Psoas muscle (tissue), 8 donors: ENCODE data around the gene BMPR1A. TPM values are rescaled to one million over a fixed set of nuclear protein-coding genes. Genes with fewer than 3 reads are reported as not detected.

Experiments
- ATAC-seq, 4 donors: fragments of 200-7000 bp; cut with Tn5 transposase; one replicate each; pipeline ENCODE4 v1.9.1; 2020; ENCODE audit warnings: moderate library complexity in 3 of 4, mild to moderate bottlenecking in 2 of 4
- DNase-seq, 2 donors: peaks; one replicate each; pipeline ENCODE4 v3.0.0-alpha.2; 2020
- H3K27ac ChIP-seq: fragments of 200-600 bp; one replicate; pipeline ENCODE4 v1.8.0; 2022
- H3K27me3 ChIP-seq, 3 donors: fragments of 200-600 bp in 1 of 3; one replicate each; pipeline versions ENCODE4 v1.6.1 to v1.8.0; 2013 to 2022; ENCODE audit warnings: low read length in 2 of 3, mild to moderate bottlenecking in 2 of 3, moderate library complexity in 1 of 3; ENCODE audit not compliant: insufficient read depth in 3 of 3
- H3K36me3 ChIP-seq, 2 donors: fragments of 200-600 bp in 1 of 2; one replicate each; pipeline versions ENCODE4 v1.6.1 to v1.8.0; 2013 to 2022; ENCODE audit warnings: low read depth in 1 of 2, mild to moderate bottlenecking in 1 of 2, moderate library complexity in 1 of 2; ENCODE audit not compliant: insufficient read depth in 1 of 2
- H3K4me1 ChIP-seq: fragments of 200-600 bp; one replicate; pipeline ENCODE4 v1.8.0; 2022
- H3K4me3 ChIP-seq: fragments of 200-600 bp; one replicate; pipeline ENCODE4 v1.8.0; 2022; ENCODE audit warnings: mild to moderate bottlenecking
- H3K9me3 ChIP-seq: fragments of 200-600 bp; one replicate; pipeline ENCODE4 v1.8.0; 2022
- WGBS, 3 donors: extraction: QIAGEN DNeasy Blood & Tissue Kit; methylation state at CpG; one replicate each; pipeline versions ENCODE4 v1.1.6 to v1.1.7; 2013; 5-methylcytosine and 5-hydroxymethylcytosine counted together
- intact Hi-C, 2 donors: fragments of 100-400 bp; cut with DNase I; formaldehyde crosslinking; loops; one replicate each; pipeline versions ENCODE4 v1.11.0 to v1.14.2; 2022
- polyA plus RNA-seq, 3 donors: library from polyadenylated mRNA; stranded (reverse); fragments of 200-250 nt; gene quantifications; one replicate each; pipeline ENCODE4 v1.2.3, GENCODE V29; 2013
- total RNA-seq, 4 donors: library from RNA; stranded (reverse); fragmentation: NEBNext Ultra II Directional in 2 of 4; extraction: Animal tissue kit (Norgen Biotek cat#: 25700) in 2 of 4; gene quantifications; one replicate each; pipeline versions ENCODE4 v1.2.1 to v1.2.4, GENCODE V29; 2021 to 2023
- TF ChIP-seq, protein P1 (sequence below): fragments of 200-600 bp; IDR thresholded peaks from one replicate; pipeline ENCODE4 v1.8.0; 2022; ENCODE audit warnings: antibody characterized with exemption
- donor health status: healthy with polysubstance abuse.
- donor health status: DM: no; HTN: no; CAD: no; lungs with moderate emphysema.
- donor health status: Bipolar disorder and iron deficiency.
- donor health status: healthy.
- donor health status: DM: yes; HTN: yes; CAD: no.
- donor health status: DM: no; HTN: no; CAD: no.
- donor health status: DM: no; HTN: no; CAD: no.
- donor health status: DM: yes; HTN: yes; CAD: no.

The BMPR1A gene
- total and polyA plus RNA-seq, 7 donors = 4.6 to 30.0 (median 22.7) TPM

DNA sequence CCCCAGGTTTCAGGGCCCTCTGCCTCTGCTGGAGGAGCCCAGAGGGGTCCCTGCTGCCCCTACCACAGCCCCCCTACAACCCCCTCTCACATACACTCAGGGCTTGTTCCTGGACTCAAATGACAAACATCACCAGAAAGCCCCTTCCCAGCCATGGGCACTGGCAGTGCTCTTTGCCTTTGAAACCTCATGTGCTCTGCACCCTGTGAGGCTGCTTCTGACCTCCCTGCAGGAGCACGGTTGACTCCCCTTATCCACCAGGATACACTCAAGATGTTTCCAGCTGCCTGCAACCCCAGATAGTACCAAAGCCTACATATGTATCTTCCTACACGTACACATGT, 208.4 kb downstream of the BMPR1A start:
- ATAC-seq = no peak
- TF ChIP-seq, protein P1, sequence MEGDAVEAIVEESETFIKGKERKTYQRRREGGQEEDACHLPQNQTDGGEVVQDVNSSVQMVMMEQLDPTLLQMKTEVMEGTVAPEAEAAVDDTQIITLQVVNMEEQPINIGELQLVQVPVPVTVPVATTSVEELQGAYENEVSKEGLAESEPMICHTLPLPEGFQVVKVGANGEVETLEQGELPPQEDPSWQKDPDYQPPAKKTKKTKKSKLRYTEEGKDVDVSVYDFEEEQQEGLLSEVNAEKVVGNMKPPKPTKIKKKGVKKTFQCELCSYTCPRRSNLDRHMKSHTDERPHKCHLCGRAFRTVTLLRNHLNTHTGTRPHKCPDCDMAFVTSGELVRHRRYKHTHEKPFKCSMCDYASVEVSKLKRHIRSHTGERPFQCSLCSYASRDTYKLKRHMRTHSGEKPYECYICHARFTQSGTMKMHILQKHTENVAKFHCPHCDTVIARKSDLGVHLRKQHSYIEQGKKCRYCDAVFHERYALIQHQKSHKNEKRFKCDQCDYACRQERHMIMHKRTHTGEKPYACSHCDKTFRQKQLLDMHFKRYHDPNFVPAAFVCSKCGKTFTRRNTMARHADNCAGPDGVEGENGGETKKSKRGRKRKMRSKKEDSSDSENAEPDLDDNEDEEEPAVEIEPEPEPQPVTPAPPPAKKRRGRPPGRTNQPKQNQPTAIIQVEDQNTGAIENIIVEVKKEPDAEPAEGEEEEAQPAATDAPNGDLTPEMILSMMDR = no peak
- intact Hi-C loops = no loop called here
- no peaks in the 10 kb centered on the region for H3K27me3 ChIP-seq
- H3K4me3 ChIP-seq = no peak overlapping the region
- H3K36me3 ChIP-seq = no peaks in the 10 kb centered on the region
- no peaks in the 10 kb centered on the region for H3K9me3 ChIP-seq
- peaks cover 31% of the 10 kb centered on the region for H3K4me1 ChIP-seq
- H3K27ac ChIP-seq = no peak overlapping the region
- 79 to 89% (median 86%) methylated on average over 2 of the region's 2 CpGs for WGBS, 3 donors
- no peak for DNase-seq

DNA sequence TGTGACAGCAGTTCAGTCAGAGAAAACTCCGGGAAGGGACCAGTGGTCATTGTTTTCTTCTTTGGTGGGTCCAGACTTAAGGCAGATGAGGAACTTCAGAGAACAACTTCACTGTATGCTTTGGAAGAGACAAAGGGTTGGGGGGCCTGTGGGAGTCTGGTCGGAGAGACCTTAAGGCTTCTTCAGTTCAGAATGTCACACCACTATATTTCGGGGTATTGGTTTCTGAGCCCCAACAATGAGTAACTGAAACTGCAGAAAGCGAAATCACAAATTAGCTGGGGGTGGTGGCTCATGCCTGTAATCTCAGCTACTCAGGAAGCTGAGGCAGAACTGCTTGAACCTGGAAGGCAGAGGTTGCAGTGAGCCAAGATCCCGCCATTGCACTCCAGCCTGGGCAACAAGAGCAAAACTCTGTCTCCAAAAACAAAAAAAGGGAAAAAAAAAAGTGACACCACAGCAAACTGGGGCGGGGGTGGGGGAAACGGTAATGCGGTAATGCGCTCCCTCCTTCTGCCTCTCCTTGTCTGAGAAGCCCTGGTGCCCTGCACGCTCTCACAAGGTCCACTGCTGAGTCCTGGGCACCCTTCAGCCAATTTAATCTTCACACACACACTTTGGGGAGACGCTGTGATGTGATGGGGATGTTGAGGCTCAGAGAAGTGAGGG, 209.7 kb downstream of the BMPR1A start:
- WGBS, 3 donors = 47 to 70% (median 62%) methylated on average over 11 of the region's 11 CpGs
- Histone ChIP-seq H3K4me1 (peaks cover 33% of the 10 kb centered on the region), H3K4me3 (peak overlapping the region; percentile 34), H3K36me3 (no peaks in the 10 kb centered on the region), H3K9me3 (no peaks in the 10 kb centered on the region), H3K27me3 (no peaks in the 10 kb centered on the region), H3K27ac (peak overlapping the region; percentile 65)
- ATAC-seq (no peak), DNase-seq (no peak)
- TF ChIP-seq, protein P1 = no peak
- intact Hi-C loops = loop anchor here in 1 of 2 donors (2.0 kb wide), 1 partner anchor 277 kb away; no protein-coding TSS in a partner anchor

GRCh38 chr10:86967481-86967941, 211.1 kb downstream of the BMPR1A start:
- 67 to 80% (median 70%) methylated on average over 7 of the region's 7 CpGs for WGBS, 3 donors
- peak overlapping the region; percentile 71 for H3K4me3 ChIP-seq
- H3K36me3 ChIP-seq = no peaks in the 10 kb centered on the region
- no peaks in the 10 kb centered on the region for H3K27me3 ChIP-seq
- no peaks in the 10 kb centered on the region for H3K9me3 ChIP-seq
- intact Hi-C loops = loop anchor here in 1 of 2 donors (2.0 kb wide), 1 partner anchor 279 kb away; no protein-coding TSS in a partner anchor
- ATAC-seq (no peak), DNase-seq (no peak)
- peaks cover 39% of the 10 kb centered on the region for H3K4me1 ChIP-seq
- peak overlapping the region; percentile 92 for H3K27ac ChIP-seq
- TF ChIP-seq, protein P1 = no peak

DNA sequence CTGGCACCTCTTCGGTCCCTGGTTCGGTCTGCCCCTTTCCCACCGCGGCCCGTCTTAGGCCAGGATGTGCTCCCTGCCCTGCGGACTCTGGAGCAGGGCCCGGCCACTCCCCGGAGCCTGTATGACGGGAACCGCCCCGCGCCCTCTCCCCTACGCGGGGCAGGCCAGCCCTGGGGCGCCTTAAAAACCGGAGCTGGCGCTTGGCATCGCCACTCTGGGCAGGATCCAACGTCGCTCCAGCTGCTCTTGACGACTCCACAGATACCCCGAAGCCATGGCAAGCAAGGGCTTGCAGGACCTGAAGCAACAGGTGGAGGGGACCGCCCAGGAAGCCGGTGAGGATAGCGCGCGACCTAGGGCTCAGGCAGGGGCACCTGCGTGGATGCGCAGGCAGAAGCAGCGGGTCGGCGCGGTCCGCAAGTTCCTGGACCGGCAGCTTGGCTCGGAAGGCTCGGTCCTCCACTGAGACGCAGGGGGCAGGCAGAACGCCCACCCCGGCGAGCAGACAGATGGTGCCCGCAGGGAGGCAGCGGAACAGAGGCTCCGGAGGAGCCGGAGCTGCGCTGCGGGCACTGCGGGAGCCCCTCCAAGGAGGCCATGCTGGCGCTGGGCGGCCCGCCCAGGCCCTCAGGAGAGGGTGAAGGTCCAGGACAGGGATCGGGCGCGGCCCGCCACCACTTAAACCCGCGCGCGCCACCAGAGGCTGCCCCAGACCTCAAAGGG, 212.0 kb downstream of the BMPR1A start, which contains the start of gene ADIRF:
TSS of gene ADIRF (plus strand) at position 212 of the 723 bp plus-strand sequence. CDS start at position 275, 63 bp downstream.
- Histone ChIP-seq H3K4me1 (peaks cover 39% of the 10 kb centered on the region), H3K36me3 (no peaks in the 10 kb centered on the region), H3K4me3 (peak within 1 kb of the TSS; percentile 71), H3K27ac (peak within 1 kb of the TSS; percentile 92), H3K27me3 (no peaks in the 10 kb centered on the region), H3K9me3 (no peaks in the 10 kb centered on the region)
- ATAC-seq (no peak), DNase-seq (peak; percentile 65 to 79)
- intact Hi-C loops = no loop called here
- TF ChIP-seq, protein P1 = no peak
- WGBS, 3 donors = 5 to 9% (median 5%) methylated on average over 57 to 59 of the region's 59 CpGs
